HG02943 (cell line): ENCODE data around the gene CCDC141.
"Not testable (repeated sequence)": the region's sequence is repeated elsewhere in the genome, so short reads cannot be mapped to it uniquely, and the experiment has no call there.

ENCODE experiments used
- ATAC-seq: cut with Tn5 transposase; IDR thresholded peaks from one replicate; pipeline ENCODE4 v1.9.1; 2021; ENCODE audit warnings: mild to moderate bottlenecking, low read depth, moderate library complexity; ENCODE audit not compliant: unreplicated experiment

The CCDC141 gene

DNA sequence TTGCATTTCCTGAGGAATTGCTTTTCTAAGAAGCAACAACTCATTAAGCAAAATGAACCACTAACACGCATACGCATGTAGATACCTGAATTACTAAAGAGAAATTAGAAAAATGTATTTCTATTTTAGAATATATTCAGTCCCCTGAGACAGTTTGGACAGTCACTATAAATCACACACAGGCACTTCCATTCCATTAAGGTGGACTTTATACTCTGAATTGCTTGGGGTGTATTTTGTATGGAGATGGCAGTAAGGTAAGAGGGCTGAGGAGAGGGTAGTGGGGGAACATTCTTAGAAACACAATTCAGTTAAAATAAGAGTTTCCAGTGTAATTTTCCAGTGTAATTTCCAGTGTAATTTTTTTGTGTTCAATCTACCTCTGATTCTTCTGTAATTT is 1.8 kb downstream of the CCDC141 start:
- no peak for ATAC-seq

GRCh38 chr2:179045602-179046001 is 4.3 kb downstream of the CCDC141 start:
- not testable (repeated sequence) for ATAC-seq

DNA sequence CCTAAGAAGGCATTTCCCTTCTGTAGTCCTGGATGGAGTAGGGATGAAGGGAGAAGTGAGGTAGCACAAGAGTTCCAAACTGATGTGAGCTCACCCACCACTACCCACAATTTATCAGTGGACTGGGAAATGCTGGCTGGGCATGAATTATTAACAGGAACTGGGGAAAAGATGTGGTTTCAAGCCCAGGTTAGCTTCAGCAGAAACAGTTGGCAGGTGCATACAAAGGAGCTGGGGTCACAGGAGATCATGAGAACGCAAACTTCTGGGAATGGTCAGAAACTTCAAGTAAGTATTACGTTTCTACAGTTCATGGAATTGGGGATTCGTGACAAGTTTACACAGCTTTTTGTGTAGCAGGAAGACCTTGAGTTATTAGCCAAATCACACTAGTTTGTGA is 5.4 kb downstream of the CCDC141 start:
- ATAC-seq: no peak

DNA sequence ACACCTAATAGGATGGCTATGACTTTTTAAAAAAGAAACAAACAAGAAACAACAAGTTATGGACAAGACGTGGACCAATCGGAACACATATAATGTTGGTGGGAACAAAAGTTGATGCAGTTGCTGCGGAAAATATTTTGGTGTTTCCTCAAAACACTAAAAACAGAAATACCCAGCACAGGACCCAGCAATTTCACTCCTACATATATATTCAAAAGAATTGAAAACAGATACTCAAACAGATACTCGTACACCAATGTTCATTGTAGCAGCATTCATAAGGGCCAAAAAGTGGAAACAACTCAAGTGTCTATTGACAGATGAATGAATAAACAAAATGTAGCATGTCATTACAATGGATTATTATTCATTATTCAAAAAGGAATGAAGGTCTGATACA is 12.1 kb downstream of the CCDC141 start:
- no peak for ATAC-seq

DNA sequence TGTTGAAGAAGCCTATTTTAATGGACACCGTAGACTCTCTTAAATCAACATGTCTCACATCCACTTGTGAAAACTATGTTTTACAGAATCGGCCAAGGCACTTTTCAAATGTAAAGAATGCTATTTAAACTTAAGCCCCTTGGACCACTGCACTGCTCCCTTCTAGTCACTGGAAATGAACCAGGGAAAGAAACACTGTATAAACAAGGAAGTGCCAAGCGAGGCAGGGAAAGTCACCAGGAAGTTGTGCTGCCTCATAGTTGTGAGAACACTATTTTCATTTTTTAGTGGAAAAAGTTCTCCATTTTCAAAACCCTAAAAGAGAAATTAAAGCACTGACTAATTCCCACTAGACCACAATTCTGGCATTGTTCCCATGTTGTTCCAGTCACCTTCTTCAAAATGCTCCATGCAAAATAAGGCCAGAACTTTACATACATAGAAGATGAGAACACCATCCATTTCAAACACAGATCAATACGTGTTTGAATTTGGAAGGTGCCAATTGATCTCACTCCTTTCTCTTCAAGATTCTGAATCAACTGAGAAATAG is 13.5 kb downstream of the CCDC141 start:
- no peak for ATAC-seq

DNA sequence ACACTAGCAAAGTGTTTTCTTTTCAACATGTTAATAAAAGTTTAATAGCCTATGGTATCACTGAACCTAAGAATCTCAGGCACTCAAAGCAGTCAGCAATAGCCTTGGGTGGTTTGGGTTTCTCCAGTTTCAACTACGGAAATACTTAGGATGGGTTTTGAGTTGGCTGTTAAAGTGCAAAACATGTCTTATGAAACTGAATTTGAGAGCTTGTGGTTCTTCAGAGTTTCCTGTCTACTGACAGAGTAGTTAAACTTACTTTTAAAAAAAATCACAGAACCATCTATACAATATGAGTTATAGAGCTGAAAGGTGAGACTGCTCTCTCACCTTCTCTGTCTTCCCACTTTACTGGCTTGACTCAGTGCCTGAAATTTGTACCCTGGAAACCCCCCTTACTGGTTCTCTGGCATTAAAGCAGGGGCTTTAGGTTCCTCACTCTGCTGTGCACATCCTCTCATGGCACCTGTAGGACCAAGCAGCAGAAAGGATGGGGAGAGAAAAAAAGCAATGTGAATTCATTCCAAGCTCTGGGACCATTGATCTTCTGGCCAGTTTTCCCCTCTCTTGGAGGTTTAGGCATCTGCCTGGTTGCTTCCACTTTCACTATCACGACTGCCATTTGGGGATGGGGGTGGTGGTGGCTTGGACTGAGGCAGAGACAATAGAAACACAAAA is 18.1 kb downstream of the CCDC141 start:
- ATAC-seq: peak; percentile 98

GRCh38 chr2:179024445-179024844 is 25.5 kb downstream of the CCDC141 start:
- no peak for ATAC-seq

DNA sequence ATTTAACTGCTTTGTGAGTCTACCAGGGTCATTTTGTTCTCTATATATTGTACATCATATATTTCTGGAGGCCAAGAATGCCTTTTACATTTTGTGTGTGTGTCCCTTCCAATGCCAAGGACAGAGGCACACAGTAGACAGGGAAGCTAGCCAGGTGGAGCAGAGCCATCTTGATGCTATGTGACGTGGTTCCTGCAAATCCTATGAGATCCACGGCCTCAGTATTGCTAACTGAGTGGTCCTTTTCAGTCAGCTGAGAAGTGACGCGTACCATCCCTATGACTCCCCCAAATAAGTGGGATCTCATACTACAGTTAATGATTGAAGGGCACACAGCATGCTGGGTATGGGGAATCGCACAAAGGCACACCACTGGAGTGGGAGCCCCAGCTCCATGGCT is 27.3 kb downstream of the CCDC141 start:
- ATAC-seq: no peak

GRCh38 chr2:179021258-179021657 is 28.7 kb downstream of the CCDC141 start:
- peak; percentile 88 for ATAC-seq

- ATAC-seq: peak; percentile 51
Measured at GRCh38 chr2:179020156-179020750, 29.7 kb downstream of the CCDC141 start.

DNA sequence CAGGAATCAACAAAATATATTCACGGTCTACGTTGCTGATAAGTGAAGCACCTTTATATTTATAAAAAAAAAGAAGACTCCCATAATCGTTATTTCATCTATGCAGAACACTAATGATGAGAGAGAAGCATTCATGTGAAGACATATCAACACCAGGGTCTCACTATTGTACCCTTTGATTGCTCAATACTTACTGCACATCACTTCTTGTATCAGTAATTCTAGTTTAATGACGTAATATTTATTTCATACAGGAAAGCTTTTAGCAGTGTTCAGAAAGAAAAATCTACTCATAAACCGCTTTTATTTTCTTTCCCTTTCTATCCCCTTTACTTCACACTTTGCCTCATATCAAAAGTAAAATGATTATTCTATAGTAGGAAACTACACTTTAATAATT is 30.7 kb downstream of the CCDC141 start:
- no peak for ATAC-seq

DNA sequence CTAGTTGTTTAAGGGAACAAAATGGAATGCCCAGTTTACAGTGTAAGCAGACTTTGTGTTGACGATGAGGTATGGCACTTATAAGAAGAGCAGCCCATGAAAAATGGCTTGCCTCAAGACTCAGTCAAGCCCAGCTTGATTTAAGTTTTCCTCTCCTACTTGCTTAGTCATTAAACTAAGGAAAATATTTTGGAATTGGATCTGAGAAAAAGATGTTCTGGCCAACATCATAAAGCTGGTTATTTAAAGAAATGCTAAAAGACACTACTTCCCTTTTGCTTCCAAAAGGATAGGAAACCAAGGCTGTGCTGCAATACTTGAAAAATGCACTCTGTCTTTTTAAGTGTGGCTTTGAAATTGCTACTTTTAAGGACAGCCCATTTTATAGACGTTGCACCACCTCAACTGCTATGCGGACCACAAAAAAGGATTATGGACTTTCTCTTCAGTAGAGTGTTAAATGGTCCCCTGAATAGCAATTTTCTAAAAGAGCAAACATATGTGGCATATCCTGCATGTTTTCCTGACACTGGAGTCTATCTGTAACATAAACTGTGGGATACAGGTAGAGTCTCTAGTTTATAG is 32.1 kb downstream of the CCDC141 start:
- ATAC-seq: no peak

GRCh38 chr2:179014189-179014588 is 35.7 kb downstream of the CCDC141 start:
- ATAC-seq: not testable (repeated sequence)

DNA sequence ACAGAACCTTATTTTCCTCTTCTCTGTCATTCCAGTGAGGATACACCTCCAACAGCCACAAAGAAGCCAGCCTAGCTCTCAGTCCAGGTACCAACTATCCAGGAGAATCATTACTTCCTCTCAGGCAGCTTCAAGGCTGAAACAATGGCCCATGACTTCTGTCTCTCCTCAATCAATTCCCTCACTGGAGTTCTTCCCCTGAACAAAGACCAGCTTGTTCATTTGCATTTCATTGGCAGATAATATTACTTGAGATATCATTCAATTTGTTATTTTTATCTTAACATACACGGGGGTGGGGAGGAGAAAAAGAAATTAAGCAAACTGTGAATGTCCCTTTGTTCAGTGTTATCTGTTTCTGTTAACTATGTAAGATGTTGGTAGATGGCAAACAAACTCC is 44.0 kb downstream of the CCDC141 start:
- ATAC-seq: no peak

- ATAC-seq: no peak
Measured at GRCh38 chr2:178999476-178999875, 50.5 kb downstream of the CCDC141 start.

- peak; percentile 65 for ATAC-seq
Measured at GRCh38 chr2:178998539-178998938, 51.4 kb downstream of the CCDC141 start.

DNA sequence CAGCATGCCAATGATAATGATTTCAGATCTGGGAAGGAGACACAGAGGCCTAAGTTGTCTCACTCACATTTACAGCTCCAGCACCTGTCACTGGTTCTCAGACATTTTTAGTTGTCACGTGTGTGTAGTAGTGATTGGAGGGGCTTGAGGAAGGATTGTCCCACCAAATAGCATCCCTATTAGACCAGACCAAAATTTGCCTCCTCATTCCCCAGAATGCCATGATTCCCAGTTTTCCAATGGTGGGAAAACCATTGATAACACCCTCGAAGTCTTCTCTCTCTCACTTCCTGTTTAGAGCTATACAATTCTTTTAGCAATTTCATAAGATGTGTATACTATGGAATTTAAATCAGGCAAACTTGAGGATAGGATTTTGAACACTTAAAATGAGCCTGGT is 52.5 kb downstream of the CCDC141 start:
- ATAC-seq: no peak

GRCh38 chr2:178997067-178997466 is 52.9 kb downstream of the CCDC141 start:
- no peak for ATAC-seq

GRCh38 chr2:178994264-178994663 is 55.7 kb downstream of the CCDC141 start:
- no peak for ATAC-seq

- ATAC-seq: no peak
Measured at GRCh38 chr2:178993788-178994187, 56.1 kb downstream of the CCDC141 start.

GRCh38 chr2:178992719-178993118 is 57.2 kb downstream of the CCDC141 start:
- not testable (repeated sequence) for ATAC-seq
